Measurements from ENCODE around the gene BAK1.
A peak's percentile ranks its signal among the peaks of the same experiment; 100 is the strongest.

BAK1 gene

GRCh38 chr6:33620158-33620855 lies 40.2 kb upstream of the BAK1 start:
- TF ChIP-seq NFIC (IDR thresholded peaks at IDR 0.05): 0 out of 2 replicates have a peak, but pooled peaks have one; percentile 31
- no peak for TF ChIP-seq REST (IDR thresholded peaks at IDR 0.05; ENCODE audit: low read depth)
- no peak for TF ChIP-seq EP300 (IDR thresholded peaks at IDR 0.05; ENCODE audit: borderline replicate concordance)
- TF ChIP-seq CEBPB (IDR thresholded peaks at IDR 0.05): peak; percentile 78
- TF ChIP-seq RAD21 (IDR thresholded peaks at IDR 0.05; ENCODE audit: low read depth): no peak; the same call in 1 of the 2 replicates
- TF ChIP-seq MAX (IDR thresholded peaks at IDR 0.05): 0 out of 2 replicates have a peak, but pooled peaks have one; percentile 42

GRCh38 chr6:33619166-33619840 lies 39.2 kb upstream of the BAK1 start:
- 0 out of 2 replicates have a peak, but pooled peaks have one; percentile 18 for TF ChIP-seq NFIC (IDR thresholded peaks at IDR 0.05)
- no peak for TF ChIP-seq USF1 (IDR thresholded peaks at IDR 0.05)

- TF ChIP-seq CEBPB (IDR thresholded peaks at IDR 0.05) (no peak), TCF12 (IDR thresholded peaks at IDR 0.05; ENCODE audit: low read depth) (no peak), EP300 (IDR thresholded peaks at IDR 0.05; ENCODE audit: borderline replicate concordance) (no peak), EGR1 (IDR thresholded peaks at IDR 0.05) (no peak), MAX (IDR thresholded peaks at IDR 0.05) (no peak), NFIC (IDR thresholded peaks at IDR 0.05) (no peak), TEAD4 (IDR thresholded peaks at IDR 0.05) (no peak), USF1 (IDR thresholded peaks at IDR 0.05) (no peak), REST (IDR thresholded peaks at IDR 0.05; ENCODE audit: low read depth) (no peak)
These were observed 36.8 kb upstream of the BAK1 start for GRCh38 chr6:33616913-33617312.

GRCh38 chr6:33616113-33616512 lies 36.0 kb upstream of the BAK1 start:
- TF ChIP-seq MAX (IDR thresholded peaks at IDR 0.05) (no peak), EP300 (IDR thresholded peaks at IDR 0.05; ENCODE audit: borderline replicate concordance) (no peak), RAD21 (IDR thresholded peaks at IDR 0.05; ENCODE audit: low read depth) (no peak), USF1 (IDR thresholded peaks at IDR 0.05) (no peak), FOXM1 (IDR thresholded peaks at IDR 0.05; ENCODE audit: borderline replicate concordance, low read depth) (no peak)

- no peak for TF ChIP-seq NFIC (IDR thresholded peaks at IDR 0.05)
- no peak for TF ChIP-seq FOXM1 (IDR thresholded peaks at IDR 0.05; ENCODE audit: borderline replicate concordance, low read depth)
- no peak for TF ChIP-seq CEBPB (IDR thresholded peaks at IDR 0.05)
- no peak for TF ChIP-seq EP300 (IDR thresholded peaks at IDR 0.05; ENCODE audit: borderline replicate concordance)
These were observed 33.7 kb upstream of the BAK1 start for GRCh38 chr6:33613795-33614168.

GRCh38 chr6:33613146-33613794 lies 33.2 kb upstream of the BAK1 start:
- TF ChIP-seq YY1 (IDR thresholded peaks at IDR 0.05; ENCODE audit: low read depth): no peak
- no peak for TF ChIP-seq REST (IDR thresholded peaks at IDR 0.05; ENCODE audit: low read depth)
- no peak for TF ChIP-seq TAF1 (IDR thresholded peaks at IDR 0.05; ENCODE audit: low read depth)
- no peak for TF ChIP-seq NFIC (IDR thresholded peaks at IDR 0.05)
- TF ChIP-seq TEAD4 (IDR thresholded peaks at IDR 0.05): no peak
- TF ChIP-seq USF1 (IDR thresholded peaks at IDR 0.05): no peak
- no peak for TF ChIP-seq TCF12 (IDR thresholded peaks at IDR 0.05; ENCODE audit: low read depth)
- TF ChIP-seq ZBTB7A (IDR thresholded peaks at IDR 0.05; ENCODE audit: low read depth): no peak
- no peak for TF ChIP-seq EP300 (IDR thresholded peaks at IDR 0.05; ENCODE audit: borderline replicate concordance)
- TF ChIP-seq MAX (IDR thresholded peaks at IDR 0.05): no peak
- TF ChIP-seq CREB1 (IDR thresholded peaks at IDR 0.05; ENCODE audit: low read depth): no peak
- TF ChIP-seq CEBPB (IDR thresholded peaks at IDR 0.05): no peak
- TF ChIP-seq FOXM1 (IDR thresholded peaks at IDR 0.05; ENCODE audit: borderline replicate concordance, low read depth): no peak

Measured in Ishikawa (cell line).